ENCODE results near the gene ASTE1.
"Not testable (repeated sequence)": the region's sequence is repeated elsewhere in the genome, so short reads cannot be mapped to it uniquely, and the experiment has no call there.

ASTE1 gene

GRCh38 chr3:130991126-130991525 lies 35.5 kb downstream of the ASTE1 start:
- DNase-seq (ENCODE audit: insufficient read length, low spot score), result no peak
- no peak for TF ChIP-seq POLR2A (IDR thresholded peaks at IDR 0.05; ENCODE audit: low read depth, low read length)
- FAIRE-seq, result no peak

GRCh38 chr3:130990282-130990681 lies 36.3 kb downstream of the ASTE1 start:
- no peak for DNase-seq (ENCODE audit: insufficient read length, low spot score)
- no peak for TF ChIP-seq POLR2A (IDR thresholded peaks at IDR 0.05; ENCODE audit: low read depth, low read length)
- FAIRE-seq, result no peak

- no peak for FAIRE-seq
- DNase-seq (ENCODE audit: insufficient read length, low spot score), result no peak
Measured at GRCh38 chr3:130981469-130981868, 45.2 kb downstream of the ASTE1 start.

GRCh38 chr3:130979117-130979516 lies 47.5 kb downstream of the ASTE1 start:
- no peak for TF ChIP-seq POLR2A (IDR thresholded peaks at IDR 0.05; ENCODE audit: low read depth, low read length)
- FAIRE-seq (no peak), DNase-seq (ENCODE audit: insufficient read length, low spot score) (no peak)

More at GRCh38 chr3:130981469-130981868, 45.2 kb downstream of the ASTE1 start:
- TF ChIP-seq POLR2A (IDR thresholded peaks at IDR 0.05; ENCODE audit: low read depth, low read length), result no peak

GRCh38 chr3:130976706-130977105 lies 49.9 kb downstream of the ASTE1 start:
- FAIRE-seq (no peak), DNase-seq (ENCODE audit: insufficient read length, low spot score) (no peak)

GRCh38 chr3:130975251-130975650 lies 51.4 kb downstream of the ASTE1 start:
- no peak for TF ChIP-seq POLR2A (IDR thresholded peaks at IDR 0.05; ENCODE audit: low read depth, low read length)
- DNase-seq (ENCODE audit: insufficient read length, low spot score), result no peak
- no peak for FAIRE-seq

More at GRCh38 chr3:130976706-130977105, 49.9 kb downstream of the ASTE1 start:
- no peak for TF ChIP-seq POLR2A (IDR thresholded peaks at IDR 0.05; ENCODE audit: low read depth, low read length)

- DNase-seq (ENCODE audit: insufficient read length, low spot score) (no peak), FAIRE-seq (no peak)
- TF ChIP-seq POLR2A (IDR thresholded peaks at IDR 0.05; ENCODE audit: low read depth, low read length), result no peak
Measured at GRCh38 chr3:130974201-130974600, 52.4 kb downstream of the ASTE1 start.

GRCh38 chr3:130973406-130973805 lies 53.2 kb downstream of the ASTE1 start:
- FAIRE-seq, result no peak
- no peak for TF ChIP-seq POLR2A (IDR thresholded peaks at IDR 0.05; ENCODE audit: low read depth, low read length)
- DNase-seq (ENCODE audit: insufficient read length, low spot score), result no peak

- DNase-seq (ENCODE audit: insufficient read length, low spot score); FAIRE-seq: not testable (repeated sequence)
Measured at GRCh38 chr3:130972592-130972991, 54.0 kb downstream of the ASTE1 start.

GRCh38 chr3:130971208-130971607 lies 55.4 kb downstream of the ASTE1 start:
- FAIRE-seq, result no peak
- TF ChIP-seq POLR2A (IDR thresholded peaks at IDR 0.05; ENCODE audit: low read depth, low read length), result no peak
- no peak for DNase-seq (ENCODE audit: insufficient read length, low spot score)

- no peak for DNase-seq (ENCODE audit: insufficient read length, low spot score)
- TF ChIP-seq POLR2A (IDR thresholded peaks at IDR 0.05; ENCODE audit: low read depth, low read length), result no peak
- no peak for FAIRE-seq
Measured at GRCh38 chr3:130969621-130970020, 57.0 kb downstream of the ASTE1 start.

- DNase-seq (ENCODE audit: insufficient read length, low spot score) (no peak), FAIRE-seq (no peak)
- TF ChIP-seq POLR2A (IDR thresholded peaks at IDR 0.05; ENCODE audit: low read depth, low read length), result no peak
Measured at GRCh38 chr3:130968221-130968620, 58.4 kb downstream of the ASTE1 start.

GRCh38 chr3:130967281-130967680 lies 59.3 kb downstream of the ASTE1 start:
- no peak for DNase-seq (ENCODE audit: insufficient read length, low spot score)
- no peak for TF ChIP-seq POLR2A (IDR thresholded peaks at IDR 0.05; ENCODE audit: low read depth, low read length)
- no peak for FAIRE-seq

GRCh38 chr3:130963878-130964277 lies 62.7 kb downstream of the ASTE1 start:
- peak; percentile 96 for FAIRE-seq
- no peak for TF ChIP-seq POLR2A (IDR thresholded peaks at IDR 0.05; ENCODE audit: low read depth, low read length)
- DNase-seq (ENCODE audit: insufficient read length, low spot score), result peak; percentile 5

Measured in H54 (cell line).